ENCODE measurements around the gene SUSD1. TPM values are rescaled to one million over a fixed set of nuclear protein-coding genes. Genes with fewer than 3 reads are reported as not detected.

SUSD1 gene
- total RNA-seq, 1 donor from 2014 or later, result 41.1 TPM

GRCh38 chr9:112188884-112189283 is 13.8 kb upstream of the SUSD1 start:
- no peak for DNase-seq (ENCODE audit: low spot score, unreplicated experiment)
- Mint-ChIP-seq H3K27me3 (no peaks in the 10 kb centered on the region), H3K4me1 (ENCODE audit: low read depth) (no peaks in the 10 kb centered on the region), H3K4me3 (ENCODE audit: low read depth) (no peak overlapping the region), H3K27ac (no peak overlapping the region), H3K9me3 (ENCODE audit: low read depth) (peaks cover 5% of the 10 kb centered on the region), H3K36me3 (ENCODE audit: insufficient read depth) (peaks cover 3% of the 10 kb centered on the region)
- TF ChIP-seq, protein P1, sequence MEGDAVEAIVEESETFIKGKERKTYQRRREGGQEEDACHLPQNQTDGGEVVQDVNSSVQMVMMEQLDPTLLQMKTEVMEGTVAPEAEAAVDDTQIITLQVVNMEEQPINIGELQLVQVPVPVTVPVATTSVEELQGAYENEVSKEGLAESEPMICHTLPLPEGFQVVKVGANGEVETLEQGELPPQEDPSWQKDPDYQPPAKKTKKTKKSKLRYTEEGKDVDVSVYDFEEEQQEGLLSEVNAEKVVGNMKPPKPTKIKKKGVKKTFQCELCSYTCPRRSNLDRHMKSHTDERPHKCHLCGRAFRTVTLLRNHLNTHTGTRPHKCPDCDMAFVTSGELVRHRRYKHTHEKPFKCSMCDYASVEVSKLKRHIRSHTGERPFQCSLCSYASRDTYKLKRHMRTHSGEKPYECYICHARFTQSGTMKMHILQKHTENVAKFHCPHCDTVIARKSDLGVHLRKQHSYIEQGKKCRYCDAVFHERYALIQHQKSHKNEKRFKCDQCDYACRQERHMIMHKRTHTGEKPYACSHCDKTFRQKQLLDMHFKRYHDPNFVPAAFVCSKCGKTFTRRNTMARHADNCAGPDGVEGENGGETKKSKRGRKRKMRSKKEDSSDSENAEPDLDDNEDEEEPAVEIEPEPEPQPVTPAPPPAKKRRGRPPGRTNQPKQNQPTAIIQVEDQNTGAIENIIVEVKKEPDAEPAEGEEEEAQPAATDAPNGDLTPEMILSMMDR (IDR thresholded peaks at IDR 0.05; ENCODE audit: unreplicated experiment), result no peak

- TF ChIP-seq, protein P1 (IDR thresholded peaks at IDR 0.05; ENCODE audit: unreplicated experiment), result no peak
- H3K9me3 Mint-ChIP-seq (ENCODE audit: low read depth), result peaks cover 5% of the 10 kb centered on the region
- peaks cover 3% of the 10 kb centered on the region for H3K36me3 Mint-ChIP-seq (ENCODE audit: insufficient read depth)
- no peaks in the 10 kb centered on the region for H3K4me1 Mint-ChIP-seq (ENCODE audit: low read depth)
- no peak for DNase-seq (ENCODE audit: low spot score, unreplicated experiment)
- no peak overlapping the region for H3K27ac Mint-ChIP-seq
- H3K27me3 Mint-ChIP-seq, result no peaks in the 10 kb centered on the region
- no peak overlapping the region for H3K4me3 Mint-ChIP-seq (ENCODE audit: low read depth)
Observed at GRCh38 chr9:112187404-112187803, 12.3 kb upstream of the SUSD1 start.

DNA sequence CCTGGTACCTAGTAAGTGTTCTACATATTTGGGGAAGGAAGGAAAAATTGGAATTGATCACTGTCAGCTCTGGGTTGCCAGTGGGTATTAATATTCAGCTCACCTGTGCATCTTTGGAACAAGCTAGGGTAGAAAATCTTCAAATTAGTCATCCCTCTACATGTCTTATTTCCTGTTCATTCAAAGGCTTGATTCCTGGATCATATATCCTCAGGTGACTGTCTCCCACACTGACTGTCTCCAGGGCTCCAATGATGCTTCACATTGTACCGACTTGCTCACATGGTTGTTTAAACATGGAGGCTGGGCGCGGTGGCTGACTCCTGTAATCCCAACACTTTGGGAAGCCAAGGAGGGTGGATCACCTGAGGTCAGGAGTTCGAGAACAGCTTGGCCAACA is 11.6 kb upstream of the SUSD1 start:
- Mint-ChIP-seq H3K4me1 (ENCODE audit: low read depth) (no peaks in the 10 kb centered on the region), H3K4me3 (ENCODE audit: low read depth) (no peak overlapping the region), H3K27ac (no peak overlapping the region), H3K36me3 (ENCODE audit: insufficient read depth) (peaks cover 3% of the 10 kb centered on the region), H3K27me3 (no peaks in the 10 kb centered on the region), H3K9me3 (ENCODE audit: low read depth) (peaks cover 5% of the 10 kb centered on the region)
- no peak for DNase-seq (ENCODE audit: low spot score, unreplicated experiment)
- TF ChIP-seq, protein P1 (IDR thresholded peaks at IDR 0.05; ENCODE audit: unreplicated experiment), result no peak

DNA sequence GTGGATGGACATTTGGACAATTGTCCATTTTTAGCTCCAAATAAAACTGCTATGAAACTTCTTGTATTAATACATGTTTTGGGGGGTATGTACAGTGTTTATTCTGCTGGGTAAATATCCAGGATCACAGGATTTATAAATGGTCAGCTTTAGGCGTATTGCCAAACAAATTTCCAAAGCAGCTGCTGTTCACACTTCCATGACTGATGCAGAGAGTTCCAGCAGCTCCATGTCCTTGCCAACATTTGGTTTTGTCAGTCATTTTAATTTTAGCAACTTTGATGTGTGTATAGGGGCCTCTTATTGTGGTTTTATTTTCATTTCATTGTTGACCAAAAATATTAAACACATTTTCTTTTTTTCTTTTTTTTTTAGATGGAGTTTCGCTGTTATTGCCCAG is 9.8 kb upstream of the SUSD1 start:
- Mint-ChIP-seq H3K36me3 (ENCODE audit: insufficient read depth) (no peaks in the 10 kb centered on the region), H3K4me3 (ENCODE audit: low read depth) (no peak overlapping the region), H3K4me1 (ENCODE audit: low read depth) (peaks cover 8% of the 10 kb centered on the region), H3K27ac (no peak overlapping the region), H3K9me3 (ENCODE audit: low read depth) (no peaks in the 10 kb centered on the region), H3K27me3 (no peaks in the 10 kb centered on the region)
- TF ChIP-seq, protein P1 (IDR thresholded peaks at IDR 0.05; ENCODE audit: unreplicated experiment), result no peak
- no peak for DNase-seq (ENCODE audit: low spot score, unreplicated experiment)

DNA sequence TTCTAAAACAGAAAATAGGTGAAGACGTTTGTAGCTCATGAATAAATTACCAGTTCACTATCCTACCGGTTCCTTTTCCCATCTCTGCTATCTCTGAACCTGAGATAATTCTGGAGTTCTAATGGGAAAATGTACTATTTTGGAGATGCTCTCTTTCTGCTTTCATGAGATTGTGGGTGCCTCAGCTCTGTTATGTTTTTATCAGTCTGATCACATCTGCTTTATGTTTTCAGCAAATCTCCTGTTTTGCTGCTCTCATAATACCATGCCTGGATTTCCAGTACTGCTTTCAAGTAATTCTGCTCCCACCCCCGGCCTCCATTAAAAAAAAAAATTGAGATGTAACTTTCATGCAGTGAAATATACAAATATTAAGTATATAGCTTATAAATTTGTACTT is 9.1 kb upstream of the SUSD1 start:
- no peak for DNase-seq (ENCODE audit: low spot score, unreplicated experiment)
- Mint-ChIP-seq H3K9me3 (ENCODE audit: low read depth) (no peaks in the 10 kb centered on the region), H3K27ac (no peak overlapping the region)

More for the DNA sequence above, 9.1 kb upstream of the SUSD1 start:
- no peaks in the 10 kb centered on the region for H3K27me3 Mint-ChIP-seq
- TF ChIP-seq, protein P1 (IDR thresholded peaks at IDR 0.05; ENCODE audit: unreplicated experiment), result no peak
- H3K4me1 Mint-ChIP-seq (ENCODE audit: low read depth), result peaks cover 8% of the 10 kb centered on the region
- H3K36me3 Mint-ChIP-seq (ENCODE audit: insufficient read depth), result no peaks in the 10 kb centered on the region
- no peak overlapping the region for H3K4me3 Mint-ChIP-seq (ENCODE audit: low read depth)

Data from progenitor cell of endocrine pancreas (in vitro differentiated cells).